Left forelimb (tissue), 1 donor: ENCODE measurements around the gene NF1.
"Not testable (repeated sequence)": the region's sequence is repeated elsewhere in the genome, so short reads cannot be mapped to it uniquely, and the experiment has no call there.

Experiments used
- DNase-seq: peaks from one replicate; pipeline ENCODE4 v3.0.0-alpha.2; 2018; ENCODE audit warnings: low spot score

NF1 gene

GRCh38 chr17:31339906-31340661 lies 245.3 kb downstream of the NF1 start:
- no peak for DNase-seq

DNA sequence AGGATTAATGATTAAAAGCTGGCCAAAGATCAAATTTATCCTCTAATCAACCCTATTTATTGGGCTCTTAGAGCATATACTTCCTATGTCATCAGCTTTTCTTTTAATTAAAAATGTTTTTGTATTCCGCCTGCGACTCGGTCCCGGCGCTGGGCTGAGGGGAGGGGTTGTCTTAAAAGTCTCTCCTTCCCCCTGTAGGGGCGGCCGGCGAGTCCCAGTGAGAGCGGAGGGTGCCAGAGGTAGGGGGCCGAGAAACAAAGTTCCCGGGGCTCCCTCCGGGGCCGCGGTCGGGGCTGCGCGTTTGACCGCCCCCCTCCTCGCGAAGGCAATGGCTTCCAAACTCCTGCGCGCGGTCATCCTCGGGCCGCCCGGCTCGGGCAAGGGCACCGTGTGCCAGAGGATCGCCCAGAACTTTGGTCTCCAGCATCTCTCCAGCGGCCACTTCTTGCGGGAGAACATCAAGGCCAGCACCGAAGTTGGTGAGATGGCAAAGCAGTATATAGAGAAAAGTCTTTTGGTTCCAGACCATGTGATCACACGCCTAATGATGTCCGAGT lies 250.5 kb downstream of the NF1 start:
- not testable (repeated sequence) for DNase-seq

DNA sequence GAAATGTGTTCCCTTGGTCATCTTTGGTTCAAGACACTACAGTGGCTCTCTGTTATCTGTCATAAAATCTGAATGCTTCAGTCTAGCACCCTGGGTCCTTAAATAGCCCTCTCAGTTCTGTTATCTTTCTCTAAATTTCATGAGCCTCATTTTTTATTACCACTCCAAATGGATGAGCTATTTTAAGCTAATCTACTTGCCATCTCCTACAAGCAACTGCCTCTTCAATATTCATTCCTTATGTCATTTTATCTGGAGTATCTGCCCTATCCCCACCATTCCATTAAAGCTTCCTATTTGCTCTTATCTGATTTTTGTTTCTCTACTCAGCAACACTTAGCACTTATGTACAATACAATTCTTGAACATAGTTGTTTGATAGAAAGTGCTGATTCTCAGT lies 254.7 kb downstream of the NF1 start:
- no peak for DNase-seq

DNA sequence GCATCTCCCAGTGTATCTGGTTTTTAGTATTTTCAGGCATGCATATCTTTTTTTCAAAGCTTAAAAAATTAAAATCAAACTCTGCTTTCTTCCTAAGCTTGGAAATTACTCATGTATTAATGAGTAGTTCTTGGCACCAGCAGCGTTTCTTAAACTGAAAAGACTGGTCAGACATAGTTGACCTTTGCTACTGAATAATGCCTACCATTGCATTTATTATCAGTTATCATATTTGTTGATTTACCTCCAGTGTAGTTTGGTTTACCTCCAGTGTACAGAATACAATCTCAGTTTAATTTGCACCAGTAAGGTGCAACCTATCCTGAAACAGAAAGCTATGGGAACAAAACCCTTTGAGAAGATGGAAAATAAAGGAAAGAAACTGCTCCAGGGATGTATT lies 261.2 kb downstream of the NF1 start:
- DNase-seq: no peak

- no peak for DNase-seq
These were observed 262.3 kb downstream of the NF1 start for GRCh38 chr17:31357091-31357490.

GRCh38 chr17:31357839-31358394 lies 263.1 kb downstream of the NF1 start:
- no peak for DNase-seq

DNA sequence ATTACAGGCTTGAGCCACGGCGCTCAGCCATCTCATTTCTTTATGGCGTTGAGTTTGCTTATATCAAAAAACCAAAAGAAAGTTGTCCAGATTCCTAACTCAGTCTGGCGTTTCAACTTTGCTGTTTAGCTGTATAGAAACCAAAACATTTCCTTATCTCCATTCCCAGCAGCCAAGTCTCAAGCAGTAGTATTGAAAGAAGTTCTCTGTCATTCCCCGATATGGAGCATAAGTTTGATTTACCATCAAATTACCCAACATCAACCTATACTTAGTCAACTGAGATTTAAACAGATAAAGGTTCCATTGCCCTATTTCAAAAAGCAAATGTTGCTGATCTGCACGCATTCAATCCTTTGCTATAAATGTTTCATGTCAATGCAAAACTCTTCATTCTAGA lies 269.2 kb downstream of the NF1 start:
- no peak for DNase-seq

GRCh38 chr17:31366088-31366487 lies 271.3 kb downstream of the NF1 start:
- DNase-seq: no peak

GRCh38 chr17:31369266-31369665 lies 274.5 kb downstream of the NF1 start:
- DNase-seq: no peak

DNA sequence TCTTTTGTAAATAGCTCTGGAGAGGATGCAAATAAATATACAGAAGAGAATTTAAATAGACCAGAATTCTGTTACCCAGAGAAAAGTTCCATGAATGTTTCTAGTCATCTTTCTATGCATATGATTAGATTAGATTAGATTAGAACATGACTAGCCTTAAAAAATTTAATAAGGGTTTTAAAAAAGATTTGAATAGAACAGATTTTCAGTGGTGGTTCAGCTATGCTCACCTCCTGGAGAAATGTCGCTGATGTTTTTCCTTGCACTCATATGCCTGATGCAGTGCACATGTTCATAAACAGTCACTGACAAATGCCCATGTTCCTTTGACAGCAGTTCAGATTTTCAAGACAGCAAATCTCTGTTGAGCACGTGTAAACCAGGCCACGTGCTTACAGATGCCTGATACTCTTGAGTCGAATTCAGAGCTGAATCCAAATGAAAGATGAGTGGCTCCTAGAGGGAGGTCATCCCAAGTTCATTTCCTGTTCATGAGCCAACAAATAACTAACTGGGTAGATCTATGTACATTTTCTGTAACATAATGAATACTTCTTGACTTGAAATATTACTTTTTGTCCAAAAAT lies 276.8 kb downstream of the NF1 start:
- DNase-seq: no peak

GRCh38 chr17:31373150-31374093 lies 278.6 kb downstream of the NF1 start:
- no peak for DNase-seq

- no peak for DNase-seq
These were observed 279.3 kb downstream of the NF1 start for GRCh38 chr17:31374094-31374447.

GRCh38 chr17:31374503-31374902 lies 279.7 kb downstream of the NF1 start:
- no peak for DNase-seq

- DNase-seq: no peak
These were observed 283.9 kb downstream of the NF1 start for GRCh38 chr17:31378638-31379037.

- DNase-seq: no peak
These were observed 284.9 kb downstream of the NF1 start for GRCh38 chr17:31379597-31380205.

- no peak for DNase-seq
These were observed 286.4 kb downstream of the NF1 start for GRCh38 chr17:31381165-31381668.

DNA sequence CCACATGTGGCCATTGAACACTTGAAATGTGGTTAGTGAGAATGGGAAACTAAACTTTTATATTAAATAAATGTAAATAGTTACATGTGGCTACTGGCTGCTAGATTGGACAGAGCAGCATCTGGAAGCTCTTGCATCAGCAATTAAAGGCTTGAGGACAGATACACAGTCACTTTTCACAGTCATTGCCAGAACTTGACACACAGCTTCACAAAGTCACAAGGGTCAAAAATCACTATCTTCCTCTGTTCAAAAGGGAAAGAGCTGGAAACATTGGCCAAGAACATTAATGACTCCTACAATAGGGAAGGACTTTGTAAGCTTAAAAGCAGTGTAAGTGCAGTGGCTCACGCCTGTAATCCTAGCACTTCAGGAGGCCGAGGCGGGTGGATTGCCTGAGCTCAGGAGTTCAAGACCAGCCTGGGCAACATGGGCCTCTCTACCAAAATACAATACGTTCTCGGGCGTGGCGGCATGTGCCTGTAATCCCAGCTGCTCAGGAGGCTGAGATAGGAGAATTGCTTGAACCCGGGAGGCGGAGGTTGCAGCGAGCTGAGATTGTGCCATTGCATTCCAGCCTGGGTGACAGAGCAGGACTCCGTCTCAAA lies 288.0 kb downstream of the NF1 start:
- not testable (repeated sequence) for DNase-seq

DNA sequence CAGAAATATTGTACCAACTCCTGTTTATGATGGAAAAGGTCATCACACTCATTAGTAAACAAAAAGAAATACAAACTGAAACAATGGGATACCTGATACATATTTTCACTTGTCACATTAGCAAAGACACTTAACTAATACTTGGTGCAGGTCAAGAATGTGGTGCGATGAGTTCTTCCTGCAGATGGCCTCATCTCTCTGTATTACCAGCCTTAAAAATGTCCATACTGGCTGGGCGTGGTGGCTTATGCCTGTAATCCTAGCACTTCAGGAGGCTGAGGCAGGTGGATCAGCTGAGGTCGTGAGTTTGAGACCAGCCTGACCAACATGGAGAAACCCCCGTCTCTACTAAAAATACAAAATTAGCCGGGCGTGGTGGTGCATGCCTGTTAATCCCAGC lies 288.7 kb downstream of the NF1 start:
- not testable (repeated sequence) for DNase-seq

DNA sequence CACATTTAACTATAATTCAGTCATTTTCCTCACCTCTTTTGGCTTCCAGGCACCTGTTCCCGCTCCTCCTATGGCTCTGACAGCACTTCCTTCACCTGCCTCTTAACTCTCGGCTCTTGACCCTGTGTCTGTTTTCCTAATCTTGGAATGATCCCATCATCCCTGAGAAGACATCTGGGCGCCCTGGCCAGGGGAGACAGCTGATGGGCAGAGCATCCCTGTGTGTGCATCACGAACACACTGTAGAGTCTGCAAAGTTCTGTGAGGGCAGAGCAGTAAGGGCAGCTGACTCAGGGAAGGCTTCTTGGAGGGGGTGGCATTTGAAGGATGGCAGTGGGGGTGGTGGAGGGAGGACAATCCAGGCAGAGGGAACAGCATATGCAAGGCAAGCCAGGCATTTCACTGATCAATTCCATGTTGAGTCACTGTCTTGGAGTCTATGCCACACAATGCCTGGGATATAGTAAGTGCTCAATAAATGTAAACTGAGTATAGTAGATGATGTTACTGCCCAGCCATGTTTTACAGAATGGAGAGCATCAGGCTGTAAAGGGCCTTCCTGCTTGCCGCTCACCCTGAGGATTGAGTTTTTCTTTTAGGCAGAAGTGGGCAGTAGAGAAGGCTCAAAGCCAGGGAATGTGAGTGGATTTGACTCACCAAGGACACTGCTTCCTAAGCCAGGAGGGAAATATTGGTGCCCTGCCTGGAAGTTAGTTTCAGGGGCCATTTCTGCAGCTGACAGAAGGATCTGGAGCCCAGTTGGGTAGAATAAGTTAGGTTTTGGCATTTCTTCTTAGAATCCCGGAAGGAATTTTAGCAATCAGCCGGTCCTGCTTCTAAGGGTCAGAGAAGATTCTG lies 290.9 kb downstream of the NF1 start:
- DNase-seq: no peak

DNA sequence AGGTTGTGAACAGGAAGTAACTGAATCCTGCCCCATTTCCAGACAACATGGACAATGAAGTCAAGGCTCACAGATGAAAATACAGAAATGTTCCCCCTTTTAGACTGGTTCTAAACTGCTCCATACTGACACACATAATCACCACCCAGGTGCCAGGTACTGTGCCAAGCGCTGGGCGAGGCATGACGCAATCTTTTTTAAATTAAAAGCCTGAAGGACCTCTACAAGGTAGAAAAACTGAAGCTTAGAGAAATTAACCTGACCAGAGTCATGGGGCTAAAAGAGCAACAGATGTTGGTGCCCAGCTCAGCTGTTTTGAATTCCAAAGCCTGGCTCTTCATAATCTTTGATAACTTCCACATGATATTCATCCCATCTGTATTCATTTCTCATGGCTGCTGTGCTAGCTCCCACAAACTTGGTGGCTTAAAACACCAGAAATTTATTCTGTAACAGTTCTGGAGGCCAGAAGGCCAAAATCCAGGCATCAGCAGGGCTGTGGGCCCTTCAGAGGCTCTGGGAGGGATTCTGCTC lies 291.8 kb downstream of the NF1 start:
- DNase-seq: no peak
